ENCODE data around the gene SLC4A1AP. TPM values are rescaled to one million over a fixed set of nuclear protein-coding genes. Genes with fewer than 3 reads are reported as not detected.

The SLC4A1AP gene
- total RNA-seq, 2 donors from 2014 or later = 18.2 to 18.7 TPM

GRCh38 chr2:27690052-27690451, 26.4 kb downstream of the SLC4A1AP start:
- H3K27ac Mint-ChIP-seq = no peak overlapping the region
- H3K27me3 Mint-ChIP-seq = no peaks in the 10 kb centered on the region
- DNase-seq (no peak), ATAC-seq (no peak)
- no peaks in the 10 kb centered on the region for H3K4me1 Mint-ChIP-seq
- no peak overlapping the region for H3K4me3 Mint-ChIP-seq
- peaks cover 3% of the 10 kb centered on the region for H3K36me3 Mint-ChIP-seq (ENCODE audit: low read depth)
- H3K9me3 ChIP-seq (ENCODE audit: control insufficient read depth, low read length, poor library complexity, severe bottlenecking) = no peaks in the 10 kb centered on the region

DNA sequence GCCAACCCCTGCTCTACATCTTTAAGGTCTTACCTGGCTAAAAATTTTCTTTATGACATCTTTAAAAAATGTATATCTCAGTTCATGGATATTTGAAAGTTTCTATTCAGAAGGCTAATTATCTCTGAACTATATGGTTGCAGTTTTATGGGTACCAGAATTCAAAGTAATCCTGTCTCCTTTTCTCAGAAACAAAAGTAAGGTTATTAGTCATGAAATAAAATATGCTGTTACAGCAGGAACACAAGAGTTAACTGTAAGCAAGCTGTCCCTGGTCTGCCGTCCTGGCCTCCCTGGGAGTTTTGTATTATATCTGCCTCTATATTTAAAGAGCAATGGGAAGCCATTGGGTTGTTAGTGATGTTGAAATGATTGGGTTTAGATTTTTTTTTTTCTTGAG, 34.0 kb downstream of the SLC4A1AP start:
- no peaks in the 10 kb centered on the region for H3K27me3 Mint-ChIP-seq
- ATAC-seq (no peak), DNase-seq (no peak)
- H3K9me3 ChIP-seq (ENCODE audit: control insufficient read depth, low read length, poor library complexity, severe bottlenecking) = no peaks in the 10 kb centered on the region
- no peak overlapping the region for H3K4me3 Mint-ChIP-seq
- peaks cover 11% of the 10 kb centered on the region for H3K36me3 Mint-ChIP-seq (ENCODE audit: low read depth)
- H3K27ac Mint-ChIP-seq = no peak overlapping the region
- peaks cover 3% of the 10 kb centered on the region for H3K4me1 Mint-ChIP-seq

DNA sequence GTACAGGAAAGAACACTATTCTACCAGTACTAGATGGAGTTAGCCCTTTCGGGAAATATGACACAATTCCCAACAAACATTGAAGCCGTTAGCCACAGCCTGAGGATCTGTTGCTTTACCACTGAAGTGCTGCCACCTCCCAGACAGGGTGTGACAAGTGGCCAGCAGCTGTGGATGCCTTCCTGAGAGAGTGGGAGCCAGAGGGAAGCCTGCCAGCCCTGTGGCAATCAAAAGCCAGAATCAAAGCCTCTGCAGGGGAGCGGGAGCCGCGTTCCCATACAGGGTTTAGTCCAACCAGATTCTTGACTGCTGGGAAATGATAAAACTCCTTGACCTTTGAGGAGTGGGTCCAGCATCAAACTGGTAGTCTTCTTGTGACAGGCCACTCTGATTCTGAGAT, 38.0 kb downstream of the SLC4A1AP start:
- Mint-ChIP-seq H3K4me1 (peaks cover 3% of the 10 kb centered on the region), H3K27ac (no peak overlapping the region), H3K27me3 (no peaks in the 10 kb centered on the region), H3K36me3 (ENCODE audit: low read depth) (peaks cover 4% of the 10 kb centered on the region), H3K4me3 (no peak overlapping the region)
- ATAC-seq = no peak
- H3K9me3 ChIP-seq (ENCODE audit: control insufficient read depth, low read length, poor library complexity, severe bottlenecking) = no peaks in the 10 kb centered on the region
- no peak for DNase-seq

GRCh38 chr2:27702302-27702701, 38.6 kb downstream of the SLC4A1AP start:
- H3K4me1 Mint-ChIP-seq = peaks cover 3% of the 10 kb centered on the region
- H3K9me3 ChIP-seq (ENCODE audit: control insufficient read depth, low read length, poor library complexity, severe bottlenecking) = no peaks in the 10 kb centered on the region
- peaks cover 4% of the 10 kb centered on the region for H3K36me3 Mint-ChIP-seq (ENCODE audit: low read depth)
- H3K4me3 Mint-ChIP-seq = no peak overlapping the region
- DNase-seq (no peak), ATAC-seq (no peak)
- H3K27me3 Mint-ChIP-seq = no peaks in the 10 kb centered on the region
- no peak overlapping the region for H3K27ac Mint-ChIP-seq

DNA sequence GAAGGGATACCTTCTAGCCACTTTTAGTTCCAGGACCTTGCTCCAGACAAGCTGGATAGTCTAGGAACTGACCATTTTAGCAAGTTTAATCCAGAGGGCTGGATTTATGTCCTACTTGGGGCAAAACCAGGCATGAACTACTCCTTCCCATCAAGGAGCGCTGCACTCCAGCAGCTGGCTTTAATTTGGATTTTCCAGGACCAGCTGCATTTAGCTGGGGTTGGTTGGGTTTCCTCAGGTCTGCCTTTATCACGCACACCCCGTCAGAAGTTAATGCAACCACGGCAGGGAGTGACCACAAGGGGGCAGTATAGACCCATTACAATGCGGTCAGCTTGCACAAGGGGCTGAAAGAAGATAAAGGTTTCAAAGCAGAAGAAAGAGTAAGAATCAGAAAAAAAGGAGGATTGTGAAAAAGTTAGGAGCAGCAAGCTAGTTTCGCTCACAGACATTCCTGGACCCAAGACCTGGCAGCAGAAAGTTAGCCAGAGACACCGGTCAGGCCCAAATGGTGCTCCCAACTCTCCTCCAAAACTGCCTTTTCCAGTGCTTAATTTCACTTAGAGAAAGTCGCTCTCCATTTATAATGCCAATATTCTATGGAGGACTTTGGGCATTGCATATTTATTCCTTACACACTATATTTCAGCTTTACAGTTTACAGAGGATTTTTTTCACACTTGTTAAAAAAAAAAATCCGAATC, 40.1 kb downstream of the SLC4A1AP start:
- Mint-ChIP-seq H3K4me3 (no peak overlapping the region), H3K4me1 (peaks cover 2% of the 10 kb centered on the region), H3K27me3 (no peaks in the 10 kb centered on the region), H3K36me3 (ENCODE audit: low read depth) (no peaks in the 10 kb centered on the region), H3K27ac (peak overlapping the region; percentile 39)
- ATAC-seq (peak; percentile 93), DNase-seq (peak; percentile 48 to 74 (median 59))
- H3K9me3 ChIP-seq (ENCODE audit: control insufficient read depth, low read length, poor library complexity, severe bottlenecking) = no peaks in the 10 kb centered on the region

DNA sequence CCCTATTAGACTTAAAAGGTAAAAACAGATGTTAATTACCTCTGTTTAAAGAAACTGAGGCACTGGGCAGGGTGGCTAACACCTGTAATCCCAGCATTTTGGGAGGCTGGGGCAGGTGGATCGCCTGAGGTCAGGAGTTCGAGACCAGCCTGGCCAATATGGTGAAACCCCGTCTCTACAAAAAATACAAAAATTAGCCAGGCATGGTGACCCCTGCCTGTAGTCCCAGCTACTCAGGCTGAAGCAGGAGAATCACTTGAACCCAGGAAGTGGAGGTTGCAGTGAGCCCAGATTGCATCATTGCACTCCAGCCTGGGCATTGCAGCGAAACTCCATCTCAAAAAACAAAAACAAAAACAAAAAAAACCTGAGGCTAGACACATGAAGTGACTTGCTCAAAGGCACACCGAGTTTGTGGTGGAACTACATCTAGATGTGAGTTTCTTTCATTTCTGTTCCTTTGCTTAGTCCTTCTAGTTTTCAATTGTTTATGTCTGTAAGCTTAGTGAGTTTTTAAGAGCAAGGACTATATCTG, 40.7 kb downstream of the SLC4A1AP start:
- H3K27ac Mint-ChIP-seq = no peak overlapping the region
- H3K4me3 Mint-ChIP-seq = no peak overlapping the region
- no peaks in the 10 kb centered on the region for H3K9me3 ChIP-seq (ENCODE audit: control insufficient read depth, low read length, poor library complexity, severe bottlenecking)
- H3K36me3 Mint-ChIP-seq (ENCODE audit: low read depth) = no peaks in the 10 kb centered on the region
- peaks cover 2% of the 10 kb centered on the region for H3K4me1 Mint-ChIP-seq
- no peak for DNase-seq
- H3K27me3 Mint-ChIP-seq = no peaks in the 10 kb centered on the region
- ATAC-seq = no peak

DNA sequence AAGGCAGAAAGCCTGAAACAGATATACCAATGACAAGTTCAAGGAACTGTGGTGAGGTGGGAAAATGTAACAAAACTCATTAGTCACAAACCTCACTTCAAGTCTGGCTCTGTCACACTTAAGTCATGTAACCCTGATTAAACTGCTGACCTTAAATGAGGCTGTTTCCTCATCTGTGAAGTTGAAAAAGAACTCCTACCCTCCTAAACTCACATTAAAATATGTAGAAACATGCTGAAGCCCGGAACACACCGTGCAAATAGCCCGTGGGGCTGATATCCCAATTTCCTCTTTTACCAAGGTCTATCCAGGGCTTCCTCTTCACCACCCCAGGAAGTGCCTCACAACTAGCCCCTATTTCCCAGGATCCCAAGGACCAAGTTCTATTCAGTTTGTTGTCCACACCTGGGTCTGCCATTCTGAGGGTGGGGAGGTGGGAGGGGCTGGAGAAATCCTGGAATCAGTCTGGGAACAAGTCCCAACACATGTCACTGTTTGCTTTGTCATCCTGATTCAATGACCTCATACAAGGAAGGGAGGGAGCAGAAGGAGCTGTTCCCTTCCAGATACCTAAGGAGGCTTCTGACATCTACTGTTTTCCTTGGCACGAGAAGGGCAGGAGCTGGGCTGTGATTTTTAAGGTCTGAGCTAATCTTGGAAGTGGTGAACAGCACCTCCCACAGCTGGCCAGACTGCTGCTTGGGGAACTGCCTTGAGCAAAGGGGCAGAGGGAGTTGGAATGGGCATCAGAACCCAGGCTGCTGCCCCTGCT, 42.3 kb downstream of the SLC4A1AP start:
- DNase-seq (no peak), ATAC-seq (no peak)
- Mint-ChIP-seq H3K4me3 (no peak overlapping the region), H3K4me1 (peaks cover 2% of the 10 kb centered on the region), H3K27me3 (no peaks in the 10 kb centered on the region), H3K27ac (no peak overlapping the region), H3K36me3 (ENCODE audit: low read depth) (no peaks in the 10 kb centered on the region)
- H3K9me3 ChIP-seq (ENCODE audit: control insufficient read depth, low read length, poor library complexity, severe bottlenecking) = no peaks in the 10 kb centered on the region

- DNase-seq = no peak
- no peak for ATAC-seq
- peaks cover 2% of the 10 kb centered on the region for H3K4me1 Mint-ChIP-seq
- H3K27me3 Mint-ChIP-seq = no peaks in the 10 kb centered on the region
- H3K9me3 ChIP-seq (ENCODE audit: control insufficient read depth, low read length, poor library complexity, severe bottlenecking) = no peaks in the 10 kb centered on the region
- no peak overlapping the region for H3K27ac Mint-ChIP-seq
- no peak overlapping the region for H3K4me3 Mint-ChIP-seq
- no peaks in the 10 kb centered on the region for H3K36me3 Mint-ChIP-seq (ENCODE audit: low read depth)
Measured at GRCh38 chr2:27707462-27708256, 44.0 kb downstream of the SLC4A1AP start.

DNA sequence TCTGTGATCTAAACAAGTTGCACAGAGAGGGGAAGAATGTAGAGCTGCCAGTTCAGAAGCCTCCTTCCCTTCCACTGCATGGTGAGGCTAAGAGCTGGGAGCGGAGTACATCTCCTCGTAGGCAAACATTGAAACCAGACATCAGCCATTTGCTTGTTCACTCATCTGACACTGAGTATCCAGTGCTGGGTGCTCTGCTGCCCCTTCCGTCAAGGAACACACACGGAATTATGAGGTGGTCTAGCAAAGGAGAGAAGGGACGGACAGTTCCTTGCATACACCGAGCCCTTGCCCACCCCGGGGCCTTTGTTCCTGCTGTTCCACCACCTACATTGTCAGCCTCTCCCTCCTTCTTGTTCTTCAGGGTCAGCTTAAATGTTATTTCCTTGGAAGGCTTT, 44.6 kb downstream of the SLC4A1AP start:
- Mint-ChIP-seq H3K36me3 (ENCODE audit: low read depth) (no peaks in the 10 kb centered on the region), H3K27me3 (no peaks in the 10 kb centered on the region), H3K4me3 (no peak overlapping the region), H3K27ac (no peak overlapping the region), H3K4me1 (peaks cover 4% of the 10 kb centered on the region)
- ATAC-seq (no peak), DNase-seq (no peak)
- no peaks in the 10 kb centered on the region for H3K9me3 ChIP-seq (ENCODE audit: control insufficient read depth, low read length, poor library complexity, severe bottlenecking)

GRCh38 chr2:27708666-27709065, 45.0 kb downstream of the SLC4A1AP start:
- H3K9me3 ChIP-seq (ENCODE audit: control insufficient read depth, low read length, poor library complexity, severe bottlenecking) = no peaks in the 10 kb centered on the region
- no peak overlapping the region for H3K27ac Mint-ChIP-seq
- ATAC-seq (no peak), DNase-seq (no peak)
- no peaks in the 10 kb centered on the region for H3K27me3 Mint-ChIP-seq
- H3K4me3 Mint-ChIP-seq = no peak overlapping the region
- peaks cover 4% of the 10 kb centered on the region for H3K4me1 Mint-ChIP-seq
- no peaks in the 10 kb centered on the region for H3K36me3 Mint-ChIP-seq (ENCODE audit: low read depth)

DNA sequence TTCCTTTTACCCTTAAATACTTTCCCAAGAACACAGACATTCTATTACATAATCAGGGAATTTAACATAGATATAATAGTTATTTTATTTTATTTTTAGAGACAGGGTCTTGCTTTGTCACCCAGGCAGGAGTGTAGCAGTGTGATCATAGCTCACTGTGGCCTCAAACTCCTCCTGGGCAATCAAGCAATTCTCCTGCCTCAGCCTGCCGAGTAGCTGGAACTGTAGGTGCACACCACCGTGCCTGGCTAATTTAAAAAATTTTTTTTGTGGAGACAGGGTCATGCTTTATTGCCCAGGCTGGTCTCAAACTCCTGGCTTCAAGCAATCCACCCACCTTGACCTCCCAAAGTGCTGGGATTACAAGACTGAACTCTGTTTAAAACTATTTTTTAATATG, 45.6 kb downstream of the SLC4A1AP start:
- Mint-ChIP-seq H3K4me3 (no peak overlapping the region), H3K27me3 (no peaks in the 10 kb centered on the region), H3K4me1 (peaks cover 4% of the 10 kb centered on the region), H3K36me3 (ENCODE audit: low read depth) (no peaks in the 10 kb centered on the region), H3K27ac (no peak overlapping the region)
- no peak for DNase-seq
- H3K9me3 ChIP-seq (ENCODE audit: control insufficient read depth, low read length, poor library complexity, severe bottlenecking) = no peaks in the 10 kb centered on the region
- no peak for ATAC-seq

DNA sequence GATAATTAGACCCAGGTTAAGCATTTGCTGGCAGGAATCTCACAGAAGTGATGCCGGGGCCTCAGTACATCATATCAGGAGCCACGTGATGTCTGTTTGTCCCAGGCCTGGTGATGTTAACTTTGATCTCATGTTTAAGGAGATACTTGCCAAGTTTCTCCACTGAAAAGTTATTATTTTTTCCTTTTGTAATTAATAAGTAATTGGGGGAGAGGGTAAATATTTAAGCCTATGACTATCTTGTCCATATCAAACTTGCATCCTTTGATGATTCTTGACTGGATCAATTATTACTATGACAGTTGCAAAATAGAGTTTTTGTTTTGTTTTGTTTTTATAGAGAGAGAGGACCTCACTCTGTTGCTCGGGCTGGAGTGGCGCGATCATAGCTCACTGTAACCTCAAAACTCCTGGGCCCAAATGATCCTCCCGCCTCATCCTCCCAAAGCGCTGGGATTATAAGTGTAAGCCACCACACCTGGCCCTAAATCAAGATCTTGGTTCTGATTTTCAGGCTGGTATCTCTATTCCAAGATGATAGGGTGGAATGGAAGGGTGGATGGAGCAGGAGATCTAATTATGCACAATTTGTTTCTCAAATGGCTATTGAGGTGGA, 46.4 kb downstream of the SLC4A1AP start:
- H3K9me3 ChIP-seq (ENCODE audit: control insufficient read depth, low read length, poor library complexity, severe bottlenecking) = no peaks in the 10 kb centered on the region
- no peak overlapping the region for H3K27ac Mint-ChIP-seq
- DNase-seq (no peak), ATAC-seq (no peak)
- H3K4me3 Mint-ChIP-seq = no peak overlapping the region
- no peaks in the 10 kb centered on the region for H3K36me3 Mint-ChIP-seq (ENCODE audit: low read depth)
- H3K4me1 Mint-ChIP-seq = peaks cover 8% of the 10 kb centered on the region
- H3K27me3 Mint-ChIP-seq = no peaks in the 10 kb centered on the region
